Measurements from ENCODE around the gene TMEM135. TPM values are rescaled to one million over a fixed set of nuclear protein-coding genes. Genes with fewer than 3 reads are reported as not detected.

TMEM135 gene
- total RNA-seq, 1 donor from 2014 or later: 46.4 TPM

DNA sequence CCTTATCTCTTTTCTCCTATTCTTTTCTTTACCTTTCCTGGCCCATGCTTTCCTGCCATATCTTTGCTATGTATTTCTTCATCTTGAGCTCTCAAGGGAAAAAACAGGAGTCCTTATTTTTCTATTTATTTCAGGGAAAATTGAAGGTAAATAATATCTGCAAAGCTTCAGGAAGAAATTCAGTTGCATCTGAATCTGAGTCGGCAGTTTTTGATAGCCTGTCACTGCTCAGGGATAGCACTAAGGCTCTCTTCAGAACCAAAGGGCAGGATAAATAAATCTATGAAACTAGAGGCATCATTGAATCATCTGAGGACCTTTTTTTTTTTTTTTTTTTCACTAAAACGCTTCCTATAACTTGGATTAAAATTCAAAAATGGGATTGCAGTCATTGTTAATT is 288.9 kb downstream of the TMEM135 start:
- H3K4me1 Mint-ChIP-seq: peaks cover 2% of the 10 kb centered on the region
- no peaks in the 10 kb centered on the region for H3K36me3 ChIP-seq
- H2AFZ ChIP-seq (replicated peaks): no peak overlapping the region
- H3K36me3 Mint-ChIP-seq: peaks cover 5% of the 10 kb centered on the region
- DNase-seq (ENCODE audit: low spot score): no peak
- H3K4me3 Mint-ChIP-seq: no peak overlapping the region
- no peak overlapping the region for H3K27ac Mint-ChIP-seq
- no peaks in the 10 kb centered on the region for H4K20me1 ChIP-seq (ENCODE audit: low read depth)
- TF ChIP-seq EZH2phosphoT487 (IDR thresholded peaks at IDR 0.05): no peak
- TF ChIP-seq EZH2 (IDR thresholded peaks at IDR 0.05): no peak
- TF ChIP-seq CTCF (IDR thresholded peaks at IDR 0.05): no peak
- no peaks in the 10 kb centered on the region for H3K9me3 ChIP-seq (ENCODE audit: low read depth)
- no peaks in the 10 kb centered on the region for H3K27me3 ChIP-seq
- no peaks in the 10 kb centered on the region for H3K9me3 Mint-ChIP-seq
- H3K27ac ChIP-seq: no peak overlapping the region
- no peak overlapping the region for H3K9ac ChIP-seq
- H3K27me3 Mint-ChIP-seq (ENCODE audit: insufficient read depth, low read depth): peaks cover 2% of the 10 kb centered on the region
- H3K4me3 ChIP-seq: no peak overlapping the region
- no peaks in the 10 kb centered on the region for H3K79me2 ChIP-seq (ENCODE audit: low read depth)
- H3K4me2 ChIP-seq: no peak overlapping the region
- H3F3A ChIP-seq (ENCODE audit: low read depth): no peaks in the 10 kb centered on the region
- no peaks in the 10 kb centered on the region for H3K4me1 ChIP-seq

DNA sequence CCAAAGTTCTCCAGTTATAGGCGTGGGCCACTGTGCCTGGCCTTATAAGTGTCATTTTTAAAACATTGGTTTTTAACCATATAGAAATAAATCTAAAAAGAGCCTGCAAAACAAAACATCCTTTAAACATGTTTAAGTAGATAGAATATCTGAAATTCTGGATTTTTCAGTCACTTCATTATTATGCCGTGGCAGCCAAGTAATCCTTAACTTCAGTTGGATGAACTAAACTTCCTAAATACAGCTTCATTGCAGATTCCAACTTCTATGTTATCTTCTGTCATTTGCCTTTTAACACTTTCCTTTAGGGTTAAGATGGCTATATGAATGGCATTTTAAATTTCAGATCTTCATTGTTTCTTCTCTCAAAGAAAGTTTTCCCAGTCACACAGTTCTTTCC is 291.4 kb downstream of the TMEM135 start:
- Histone ChIP-seq H3K36me3 (no peaks in the 10 kb centered on the region), H3K9me3 (ENCODE audit: low read depth) (no peaks in the 10 kb centered on the region), H3K27me3 (no peaks in the 10 kb centered on the region), H4K20me1 (ENCODE audit: low read depth) (no peaks in the 10 kb centered on the region), H3K79me2 (ENCODE audit: low read depth) (no peaks in the 10 kb centered on the region), H3K4me1 (no peaks in the 10 kb centered on the region), H3F3A (ENCODE audit: low read depth) (no peaks in the 10 kb centered on the region), H2AFZ (replicated peaks) (no peak overlapping the region), H3K4me3 (no peak overlapping the region), H3K27ac (no peak overlapping the region), H3K4me2 (no peak overlapping the region), H3K9ac (no peak overlapping the region)
- peaks cover 3% of the 10 kb centered on the region for H3K9me3 Mint-ChIP-seq
- no peak for DNase-seq (ENCODE audit: low spot score)
- no peak overlapping the region for H3K4me3 Mint-ChIP-seq
- no peak for TF ChIP-seq EZH2phosphoT487 (IDR thresholded peaks at IDR 0.05)
- no peak for TF ChIP-seq CTCF (IDR thresholded peaks at IDR 0.05)
- no peak for TF ChIP-seq EZH2 (IDR thresholded peaks at IDR 0.05)
- H3K27ac Mint-ChIP-seq: no peak overlapping the region
- peaks cover 2% of the 10 kb centered on the region for H3K4me1 Mint-ChIP-seq
- H3K27me3 Mint-ChIP-seq (ENCODE audit: insufficient read depth, low read depth): peaks cover 2% of the 10 kb centered on the region
- peaks cover 4% of the 10 kb centered on the region for H3K36me3 Mint-ChIP-seq

- Histone ChIP-seq H4K20me1 (ENCODE audit: low read depth) (no peaks in the 10 kb centered on the region), H3K27ac (no peak overlapping the region), H3K4me3 (no peak overlapping the region), H3K4me1 (no peaks in the 10 kb centered on the region), H3K27me3 (no peaks in the 10 kb centered on the region), H3F3A (ENCODE audit: low read depth) (no peaks in the 10 kb centered on the region), H3K79me2 (ENCODE audit: low read depth) (no peaks in the 10 kb centered on the region), H3K9me3 (ENCODE audit: low read depth) (no peaks in the 10 kb centered on the region), H3K36me3 (no peaks in the 10 kb centered on the region), H3K9ac (no peak overlapping the region), H3K4me2 (no peak overlapping the region), H2AFZ (replicated peaks) (no peak overlapping the region)
- peaks cover 2% of the 10 kb centered on the region for H3K27me3 Mint-ChIP-seq (ENCODE audit: insufficient read depth, low read depth)
- no peak overlapping the region for H3K27ac Mint-ChIP-seq
- no peak for DNase-seq (ENCODE audit: low spot score)
- TF ChIP-seq CTCF (IDR thresholded peaks at IDR 0.05) (no peak), EZH2 (IDR thresholded peaks at IDR 0.05) (no peak), EZH2phosphoT487 (IDR thresholded peaks at IDR 0.05) (no peak)
- no peak overlapping the region for H3K4me3 Mint-ChIP-seq
- peaks cover 4% of the 10 kb centered on the region for H3K36me3 Mint-ChIP-seq
- peaks cover 2% of the 10 kb centered on the region for H3K4me1 Mint-ChIP-seq
- H3K9me3 Mint-ChIP-seq: peaks cover 3% of the 10 kb centered on the region
Observed at GRCh38 chr11:87330187-87330601, 292.5 kb downstream of the TMEM135 start.

Measured in neural progenitor cell (in vitro differentiated cells).